K562 (cell line): Measurements from ENCODE around the gene MCU. TPM values are rescaled to one million over a fixed set of nuclear protein-coding genes. Genes with fewer than 3 reads are reported as not detected.

ENCODE experiments used
- ATAC-seq: fragments of 200-7000 bp; cut with Tn5 transposase; 3 replicates; pipeline ENCODE4 v1.9.1; 2020; ENCODE audit warnings: moderate library complexity
- BruUV-seq: library from RNA; stranded (reverse); fragments of 400-500 nt; replicated peaks from 2 replicates; lab custom pipeline; 2021; lab: Mats Ljungman, UMichigan
- CTCF ChIA-PET: fragments of 300-600 bp; formaldehyde crosslinking; extraction: SDS; loops from one replicate; lab custom pipeline; 2021; ENCODE audit warnings: low intra/inter-chr PET ratio; lab: Yijun Ruan, JAX
- POLR2A ChIA-PET: fragments of 300-600, 350-650 bp; sonication (Branson Sonifier 250); formaldehyde crosslinking; extraction: SDS; loops from one replicate; lab custom pipeline; 2021; ENCODE audit warnings: antibody characterized with exemption, inconsistent platforms; lab: Yijun Ruan, JAX
- DNase-seq, 4 experiments: peaks; one replicate each; pipeline versions ENCODE4 v3.0.0 to v3.0.0-alpha.2; 2011 to 2018; ENCODE audit warnings: low spot score in 3 of 4, mixed read lengths in 3 of 4; ENCODE audit errors: extremely low read depth in 1 of 4
- FAIRE-seq: peaks from 2 replicates; lab custom pipeline; 2011; peaks lifted over from hg19 to GRCh38; lab: Jason Lieb, UNC
- H2AFZ ChIP-seq: 2 replicates; pipeline ENCODE4 v1.6.0; 2011; ENCODE audit warnings: low read depth, low read length, control low read depth, inconsistent platforms
- H3K27ac ChIP-seq: fragments of 200-600 bp; 3 replicates; pipeline ENCODE4 v1.8.0; 2011; ENCODE audit warnings: low read depth, mild to moderate bottlenecking, control low read depth, inconsistent platforms, low read length, moderate library complexity, mixed read lengths; ENCODE audit errors: extremely low read depth
- H3K27me3 ChIP-seq, 2 experiments: fragments of 300-600 bp in 1 of 2; 2 replicates in 1 of 2; 3 replicates in 1 of 2; pipeline versions ENCODE4 v1.6.0 to v1.8.0; 2011; ENCODE audit warnings: inconsistent platforms in 2 of 2, low read length in 2 of 2, mild to moderate bottlenecking in 1 of 2, mixed read lengths in 1 of 2, moderate library complexity in 1 of 2; ENCODE audit not compliant: control insufficient read depth in 2 of 2, insufficient read depth in 2 of 2
- H3K36me3 ChIP-seq: fragments of 300-600 bp; 3 replicates; pipeline ENCODE4 v1.8.0; 2011; ENCODE audit warnings: mild to moderate bottlenecking, low read length, inconsistent platforms; ENCODE audit not compliant: control insufficient read depth, insufficient read depth
- H3K4me1 ChIP-seq, 2 experiments: fragments of 200-600 bp in 1 of 2; replicated peaks in 1 of 2; 2 replicates in 1 of 2; 3 replicates in 1 of 2; pipeline versions ENCODE4 v1.5.1 to v1.8.0; 2011; ENCODE audit warnings: inconsistent platforms in 2 of 2, low read length in 2 of 2, mild to moderate bottlenecking in 1 of 2, mixed read lengths in 1 of 2, moderate library complexity in 1 of 2; ENCODE audit not compliant: control insufficient read depth in 2 of 2, insufficient read depth in 2 of 2
- H3K4me2 ChIP-seq: 2 replicates; pipeline ENCODE4 v1.6.1; 2011; ENCODE audit warnings: low read length, control low read depth, inconsistent platforms, mixed read lengths; ENCODE audit not compliant: insufficient read depth
- H3K4me3 ChIP-seq: fragments of 200-600 bp; sonication (generic), shearing (Covaris generic); 2 replicates; pipeline ENCODE4 v1.5.1; 2016; ENCODE audit warnings: control low read depth, inconsistent platforms
- H3K79me2 ChIP-seq: fragments of 200-600 bp; 3 replicates; pipeline ENCODE4 v1.8.0; 2011; ENCODE audit warnings: low read length, inconsistent platforms; ENCODE audit not compliant: control insufficient read depth, insufficient read depth
- H3K9ac ChIP-seq, 2 experiments: 2 replicates each; pipeline versions ENCODE4 v1.6.0 to v1.6.1; 2011; ENCODE audit warnings: low read depth in 2 of 2, low read length in 2 of 2, control low read depth in 1 of 2, inconsistent platforms in 1 of 2, mild to moderate bottlenecking in 1 of 2, mixed read lengths in 1 of 2; ENCODE audit not compliant: insufficient read depth in 1 of 2
- H3K9me1 ChIP-seq: one replicate; pipeline ENCODE4 v1.6.0; 2011; ENCODE audit warnings: inconsistent platforms, mild to moderate bottlenecking, low read length, moderate library complexity; ENCODE audit not compliant: control insufficient read depth, insufficient read depth
- H3K9me3 ChIP-seq: replicated peaks from 2 replicates; pipeline ENCODE4 v1.5.1; 2011; ENCODE audit warnings: low read depth, low read length, inconsistent platforms; ENCODE audit not compliant: control insufficient read depth, insufficient read depth
- H4K20me1 ChIP-seq: replicated peaks from 2 replicates; pipeline ENCODE4 v1.6.1; 2011; ENCODE audit warnings: low read length, inconsistent platforms, mixed read lengths; ENCODE audit not compliant: control insufficient read depth, insufficient read depth
- CBX3 ChIP-seq, 2 experiments: IDR thresholded peaks; 1 replicate in 1 of 2; 2 replicates in 1 of 2; pipeline ENCODE4 v1.6.1; 2012; ENCODE audit warnings: inconsistent platforms in 2 of 2, low read length in 2 of 2, borderline replicate concordance in 1 of 2, control low read depth in 1 of 2
- CBX5 ChIP-seq: IDR thresholded peaks from 2 replicates; pipeline ENCODE4 v1.6.1; 2014; ENCODE audit warnings: low read depth, borderline replicate concordance
- LEF1 ChIP-seq: fragments of 450-650 bp; IDR thresholded peaks from 2 replicates; pipeline ENCODE4 v1.6.1; 2016; ENCODE audit warnings: mild to moderate bottlenecking
- MAFG ChIP-seq: fragments of 450-650 bp; conservative IDR thresholded peaks from 2 replicates; pipeline ENCODE4 v1.6.1; 2016; ENCODE audit warnings: missing genetic modification characterization, missing compliant biosample characterization
- RBBP5 ChIP-seq: fragments of 200-600 bp; sonication (generic); IDR thresholded peaks from 2 replicates; pipeline ENCODE4 v1.6.1; 2012; ENCODE audit warnings: borderline replicate concordance, mild to moderate bottlenecking, low read length, control low read depth, inconsistent platforms; ENCODE audit not compliant: insufficient read depth, poor library complexity, severe bottlenecking
- SMAD1 ChIP-seq: fragments of 150-350 bp; IDR thresholded peaks from 2 replicates; pipeline ENCODE4 v1.6.1; 2014; ENCODE audit warnings: low read length, low read depth; ENCODE audit not compliant: partially characterized antibody
- TRIM28 ChIP-seq: fragments of 450-650 bp; IDR thresholded peaks from 2 replicates; pipeline ENCODE4 v1.6.1; 2017
- ZC3H11A ChIP-seq: IDR thresholded peaks from 2 replicates; pipeline ENCODE4 v1.6.1; 2012; ENCODE audit warnings: low read depth, low read length, improper control_type of control experiment
- ZNF316 ChIP-seq: fragments of 450-650 bp; IDR thresholded peaks from 2 replicates; pipeline ENCODE4 v1.6.1; 2016
- ZNF436 ChIP-seq: fragments of 250-450, 450-650 bp; sonication (Bioruptor Pico); formaldehyde crosslinking; IDR thresholded peaks from 2 replicates; pipeline ENCODE4 v1.7.0; 2020; ENCODE audit warnings: mild to moderate bottlenecking
- ZNF780A ChIP-seq: fragments of 250-450 bp; sonication (Bioruptor Pico); IDR thresholded peaks from 2 replicates; pipeline ENCODE4 v1.5.0; 2021; ENCODE audit warnings: mild to moderate bottlenecking
- ZNF79 ChIP-seq: fragments of 250-450 bp; sonication (Bioruptor Pico); IDR thresholded peaks from 2 replicates; pipeline ENCODE4 v1.4.0; 2020; ENCODE audit warnings: low read depth, mild to moderate bottlenecking, moderate library complexity
- WGBS: fragments of 100-300 bp; shearing (Covaris generic); methylation state at CpG from one replicate; pipeline ENCODE4 v1.1.6; 2016; ENCODE audit warnings: low coverage, mixed read lengths; ENCODE audit not compliant: insufficient coverage; ENCODE audit errors: missing lambda C conversion rate; 5-methylcytosine and 5-hydroxymethylcytosine counted together
- in situ Hi-C: fragments of 300-500 bp; cut with MboI; formaldehyde crosslinking; loops from 4 replicates; pipeline ENCODE4 v1.15.0; 2018; ENCODE audit warnings: inconsistent platforms, mixed read lengths
- intact Hi-C: fragments of 100-400 bp; cut with micrococcal nuclease; formaldehyde crosslinking; loops from 2 replicates; pipeline ENCODE4 v1.14.2; 2022
- polyA plus RNA-seq, 8 experiments: library from polyadenylated mRNA; depleted of rRNA in 4 of 8; stranded (reverse) in 5 of 8; unstranded in 3 of 8; fragments of >200 nt; fragmentation: Nextera tagmentation in 2 of 8; fragmentation: Illumina TruSeq in 1 of 8; extraction: Ambion mirVana in 2 of 8; extraction: Trizol in 1 of 8; gene quantifications; 2 replicates each; pipeline versions ENCODE4 v1.2.1 to v1.2.3, GENCODE V29; 2011 to 2014; ENCODE audit warnings: inconsistent platforms in 1 of 8, missing spikeins in 1 of 8
- total RNA-seq, 7 experiments: library from RNA; depleted of rRNA in 6 of 7; stranded (reverse); fragments of >200 nt in 6 of 7; fragmentation: Illumina TruSeq in 2 of 7; extraction: Trizol in 2 of 7; gene quantifications; 2 replicates each; pipeline versions ENCODE4 v1.2.1 to v1.2.3, GENCODE V29; 2011 to 2021; ENCODE audit warnings: low replicate concordance in 1 of 7
- TF ChIP-seq, protein P1 (sequence below): conservative IDR thresholded peaks from 2 replicates; pipeline ENCODE4 v1.6.1; 2011; ENCODE audit warnings: low read depth, mild to moderate bottlenecking, low read length; ENCODE audit not compliant: control insufficient read depth

Gene MCU
- total and polyA plus RNA-seq, 9 of the 15 experiments (the other 6 are each of a cell fraction or from before 2014, with no cell fraction given): 8.2 to 88.8 (median 21.3) TPM

DNA sequence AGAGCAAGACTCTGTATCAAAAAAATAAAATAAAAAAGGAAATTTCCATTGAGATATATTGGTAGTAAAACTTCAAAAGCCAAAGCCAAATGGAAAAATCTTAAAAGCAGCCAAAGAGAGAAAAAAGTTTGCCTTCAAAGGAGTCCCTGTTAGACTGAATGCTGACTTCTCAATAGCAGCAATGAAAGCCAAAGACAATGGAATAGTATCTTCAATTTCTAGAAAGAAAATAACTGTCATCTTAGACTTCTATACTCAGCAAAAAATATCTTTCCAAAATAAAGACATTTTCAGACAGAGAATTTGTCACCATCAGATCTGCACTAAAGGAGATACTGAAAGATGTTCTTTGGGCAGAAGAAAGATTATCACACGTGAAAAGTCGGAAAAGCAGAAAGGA, 187.3 kb downstream of the MCU start:
- Histone ChIP-seq H3K79me2 (no peaks in the 10 kb centered on the region), H3K36me3 (0 out of 3 replicates have a peak, but pooled peaks cover 4% of the 10 kb centered on the region), H4K20me1 (no peaks in the 10 kb centered on the region), H3K4me3 (no peak overlapping the region), H3K27ac (no peak overlapping the region), H3K4me1 (no peaks in the 10 kb centered on the region), H3K9me3 (no peaks in the 10 kb centered on the region), H2AFZ (no peak overlapping the region), H3K27me3 (no peaks in the 10 kb centered on the region), H3K9ac (no peak overlapping the region), H3K9me1 (no peaks in the 10 kb centered on the region), H3K4me2 (no peak overlapping the region)
- no peak for ATAC-seq
- ChIA-PET POLR2A (interaction anchor here (0.7 kb wide), 1 partner anchor 37 kb away, joined by 4 read pairs; no protein-coding TSS in a partner anchor), CTCF (no interaction called here)
- BruUV-seq: no TSS peak
- FAIRE-seq: no peak
- in situ Hi-C loops: no loop called here
- no peak for DNase-seq
- TF ChIP-seq, protein P1, sequence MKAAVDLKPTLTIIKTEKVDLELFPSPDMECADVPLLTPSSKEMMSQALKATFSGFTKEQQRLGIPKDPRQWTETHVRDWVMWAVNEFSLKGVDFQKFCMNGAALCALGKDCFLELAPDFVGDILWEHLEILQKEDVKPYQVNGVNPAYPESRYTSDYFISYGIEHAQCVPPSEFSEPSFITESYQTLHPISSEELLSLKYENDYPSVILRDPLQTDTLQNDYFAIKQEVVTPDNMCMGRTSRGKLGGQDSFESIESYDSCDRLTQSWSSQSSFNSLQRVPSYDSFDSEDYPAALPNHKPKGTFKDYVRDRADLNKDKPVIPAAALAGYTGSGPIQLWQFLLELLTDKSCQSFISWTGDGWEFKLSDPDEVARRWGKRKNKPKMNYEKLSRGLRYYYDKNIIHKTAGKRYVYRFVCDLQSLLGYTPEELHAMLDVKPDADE: no peak
- TF ChIP-seq CBX5 (peak; percentile 76; the same call in 1 of the 2 replicates), TRIM28 (peak; percentile 88), ZNF780A (CRISPR knock-in tag) (no peak), ZNF436 (CRISPR knock-in tag) (no peak), ZNF79 (CRISPR knock-in tag) (no peak), CBX3 (IDR thresholded peaks at IDR 0.05; ENCODE audit: borderline replicate concordance in 1 of 2, low read length in 2 of 2) (peak in 1 of 2 experiments; percentile 95; a peak in 2 of 3 replicates), SMAD1 (no peak), LEF1 (0 out of 2 replicates have a peak, but pooled peaks have one; percentile 18), RBBP5 (no peak), ZC3H11A (no peak), MAFG (0 out of 2 replicates have a peak, but pooled peaks have one; percentile 6), ZNF316 (peak; percentile 59)
- WGBS: 94% methylated on average over 2 of the region's 2 CpGs
- intact Hi-C loops: no loop called here
